MG63 (cell line): ENCODE measurements around the gene DENND1A. TPM values are rescaled to one million over a fixed set of nuclear protein-coding genes. Genes with fewer than 3 reads are reported as not detected.

Experiments used
- DNase-seq: peaks from one replicate; pipeline ENCODE4 v3.0.0-alpha.2; 2020
- H3K27me3 ChIP-seq: fragments of 250-450 bp; sonication (Bioruptor Pico); 2 replicates; pipeline ENCODE4 v1.5.1; 2020; ENCODE audit warnings: mild to moderate bottlenecking, moderate library complexity
- H3K36me3 ChIP-seq: fragments of 250-450 bp; sonication (Bioruptor Pico); 2 replicates; pipeline ENCODE4 v1.5.1; 2020; ENCODE audit warnings: mild to moderate bottlenecking, moderate library complexity
- H3K4me3 ChIP-seq: fragments of 250-450 bp; sonication (Bioruptor Pico); 2 replicates; pipeline ENCODE4 v1.5.1; 2020; ENCODE audit warnings: mild to moderate bottlenecking, moderate library complexity
- H3K9me3 ChIP-seq: fragments of 250-450 bp; sonication (Bioruptor Pico); 2 replicates; pipeline ENCODE4 v1.5.1; 2020; ENCODE audit warnings: mild to moderate bottlenecking, moderate library complexity
- total RNA-seq: library from RNA; depleted of rRNA; stranded (reverse); fragments of >200 nt; shearing (Covaris generic); gene quantifications from 2 replicates; pipeline ENCODE4 v1.2.3, GENCODE V29; 2014; ENCODE audit warnings: low replicate concordance

The DENND1A gene
- total RNA-seq, 1 experiment from 2014 or later = 35.3 TPM

- no peak for DNase-seq
- Histone ChIP-seq H3K9me3 (no peaks in the 10 kb centered on the region), H3K4me3 (no peak overlapping the region), H3K27me3 (no peaks in the 10 kb centered on the region), H3K36me3 (no peaks in the 10 kb centered on the region)
Measured at GRCh38 chr9:123861086-123861755, 68.7 kb downstream of the DENND1A start.

DNA sequence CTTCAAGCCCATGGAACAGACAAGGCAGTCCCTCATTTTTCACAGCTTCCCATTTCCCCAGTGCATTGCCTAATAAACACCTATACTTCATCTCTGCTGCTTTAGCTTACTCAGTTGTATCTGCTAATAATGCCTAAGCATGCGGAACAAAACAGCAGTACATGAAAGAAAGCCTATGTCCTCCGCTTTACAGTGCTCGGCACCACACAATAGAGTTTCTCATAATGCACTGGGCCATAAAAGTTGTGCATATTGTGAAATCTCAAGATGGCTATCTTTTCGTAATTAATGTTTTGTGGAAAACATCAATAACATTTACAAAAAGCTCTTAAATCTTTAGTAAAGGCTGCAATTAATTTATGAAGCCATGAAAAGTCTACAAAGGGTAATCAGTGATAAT lies 69.3 kb downstream of the DENND1A start:
- Histone ChIP-seq H3K36me3 (no peaks in the 10 kb centered on the region), H3K27me3 (no peaks in the 10 kb centered on the region), H3K4me3 (no peak overlapping the region), H3K9me3 (no peaks in the 10 kb centered on the region)
- no peak for DNase-seq

DNA sequence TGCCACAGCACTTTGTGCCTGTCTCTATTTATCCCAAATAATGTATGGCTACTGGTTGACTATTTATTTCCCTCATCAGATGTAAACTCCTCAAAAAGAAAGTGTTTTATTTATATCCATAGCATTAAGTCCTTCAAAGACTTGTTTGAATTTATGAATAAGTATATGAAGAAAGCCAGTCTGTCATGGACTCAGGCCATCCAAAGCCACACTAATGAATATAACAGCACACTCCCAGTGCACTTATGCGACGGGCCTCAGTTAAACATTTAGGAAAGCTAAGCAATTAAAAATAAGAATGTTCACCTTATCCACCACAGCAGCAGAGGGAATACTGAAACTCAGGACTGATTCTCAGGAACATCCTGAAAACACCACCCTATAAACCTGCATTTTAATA lies 77.5 kb downstream of the DENND1A start:
- Histone ChIP-seq H3K4me3 (no peak overlapping the region), H3K36me3 (peaks cover 3% of the 10 kb centered on the region), H3K27me3 (no peaks in the 10 kb centered on the region), H3K9me3 (peaks cover 7% of the 10 kb centered on the region)
- no peak for DNase-seq

DNA sequence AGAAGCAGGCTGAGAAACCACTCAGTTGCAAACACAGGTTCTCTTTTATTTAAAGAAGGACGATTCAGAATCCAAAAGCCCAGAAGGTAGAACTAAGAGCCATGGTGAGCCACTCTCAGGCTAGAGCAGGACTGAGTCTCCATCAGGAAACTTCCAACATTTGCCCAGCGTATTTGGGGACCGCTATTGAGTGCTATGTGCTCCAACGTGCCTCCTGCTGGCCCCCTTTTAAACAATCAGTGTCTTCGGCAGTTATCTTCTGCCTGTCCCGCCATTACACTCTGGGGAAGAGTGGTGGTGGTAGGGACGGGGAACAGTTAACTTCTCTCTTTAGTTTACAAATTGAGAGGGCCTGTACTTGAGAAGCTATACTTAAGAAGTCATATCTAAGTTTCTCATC lies 78.1 kb downstream of the DENND1A start:
- H3K27me3 ChIP-seq = no peaks in the 10 kb centered on the region
- peaks cover 10% of the 10 kb centered on the region for H3K9me3 ChIP-seq
- peaks cover 3% of the 10 kb centered on the region for H3K36me3 ChIP-seq
- no peak for DNase-seq
- H3K4me3 ChIP-seq = no peak overlapping the region

DNA sequence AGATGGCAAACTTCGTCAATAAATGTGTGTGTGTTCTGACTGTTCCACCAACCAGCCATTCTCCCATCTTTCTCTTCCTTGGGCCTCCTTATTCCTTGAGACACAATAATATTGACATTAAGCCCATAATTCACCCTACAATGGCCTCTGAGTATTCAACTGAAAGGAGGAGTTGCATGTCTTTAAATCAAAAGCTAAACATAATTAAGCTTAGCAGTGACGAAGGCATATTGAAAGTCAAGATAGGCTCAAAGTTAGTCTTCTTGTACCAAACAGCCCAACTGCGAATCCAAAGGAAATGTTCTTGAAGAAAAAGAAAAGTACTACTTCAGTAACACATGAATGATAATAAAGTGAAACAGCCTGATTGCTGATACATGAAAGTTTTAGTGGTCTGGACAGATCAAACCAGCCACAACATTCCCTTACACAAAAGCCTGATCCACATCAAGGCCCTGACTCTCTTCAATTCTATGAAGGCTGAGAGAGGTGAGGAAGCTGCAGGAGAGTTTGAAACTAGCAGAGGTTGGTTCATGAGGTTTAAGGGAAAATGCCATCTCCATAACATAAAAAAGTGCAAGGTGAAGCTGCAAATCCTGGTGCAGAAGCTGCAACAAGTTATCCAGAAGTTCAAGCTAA lies 81.4 kb downstream of the DENND1A start:
- DNase-seq = no peak
- H3K9me3 ChIP-seq = peaks cover 18% of the 10 kb centered on the region
- no peaks in the 10 kb centered on the region for H3K27me3 ChIP-seq
- H3K4me3 ChIP-seq = no peak overlapping the region
- H3K36me3 ChIP-seq = peaks cover 3% of the 10 kb centered on the region

GRCh38 chr9:123846966-123847365 lies 83.0 kb downstream of the DENND1A start:
- Histone ChIP-seq H3K36me3 (peaks cover 3% of the 10 kb centered on the region), H3K27me3 (no peaks in the 10 kb centered on the region), H3K9me3 (peaks cover 24% of the 10 kb centered on the region), H3K4me3 (no peak overlapping the region)
- no peak for DNase-seq

DNA sequence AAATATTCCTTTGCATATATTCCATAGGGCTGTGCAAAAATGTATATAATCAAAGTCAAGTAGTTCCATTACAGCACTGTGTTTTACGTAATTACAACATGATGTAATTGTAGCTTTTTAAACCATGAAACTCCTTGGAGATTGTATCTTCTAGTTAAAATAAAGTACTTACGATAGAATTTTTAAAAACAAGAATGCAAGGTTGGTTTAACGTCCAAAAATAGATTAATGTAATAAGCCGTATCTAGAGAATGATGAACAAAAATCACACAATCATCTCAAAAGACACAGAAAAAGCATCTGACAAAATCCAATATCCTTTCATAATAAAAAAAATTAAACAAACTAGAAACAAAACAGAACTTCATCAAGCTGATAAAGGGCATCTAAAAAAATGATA lies 86.2 kb downstream of the DENND1A start:
- Histone ChIP-seq H3K9me3 (peaks cover 24% of the 10 kb centered on the region), H3K4me3 (no peak overlapping the region), H3K36me3 (peaks cover 3% of the 10 kb centered on the region)

GRCh38 chr9:123835821-123836220 lies 94.1 kb downstream of the DENND1A start:
- H3K9me3 ChIP-seq = peaks cover 2% of the 10 kb centered on the region
- DNase-seq = no peak
- H3K27me3 ChIP-seq = no peaks in the 10 kb centered on the region
- H3K36me3 ChIP-seq = no peaks in the 10 kb centered on the region; the same call in 1 of the 2 replicates
- H3K4me3 ChIP-seq = no peak overlapping the region

More for the DNA sequence above, 86.2 kb downstream of the DENND1A start:
- no peaks in the 10 kb centered on the region for H3K27me3 ChIP-seq
- no peak for DNase-seq

DNA sequence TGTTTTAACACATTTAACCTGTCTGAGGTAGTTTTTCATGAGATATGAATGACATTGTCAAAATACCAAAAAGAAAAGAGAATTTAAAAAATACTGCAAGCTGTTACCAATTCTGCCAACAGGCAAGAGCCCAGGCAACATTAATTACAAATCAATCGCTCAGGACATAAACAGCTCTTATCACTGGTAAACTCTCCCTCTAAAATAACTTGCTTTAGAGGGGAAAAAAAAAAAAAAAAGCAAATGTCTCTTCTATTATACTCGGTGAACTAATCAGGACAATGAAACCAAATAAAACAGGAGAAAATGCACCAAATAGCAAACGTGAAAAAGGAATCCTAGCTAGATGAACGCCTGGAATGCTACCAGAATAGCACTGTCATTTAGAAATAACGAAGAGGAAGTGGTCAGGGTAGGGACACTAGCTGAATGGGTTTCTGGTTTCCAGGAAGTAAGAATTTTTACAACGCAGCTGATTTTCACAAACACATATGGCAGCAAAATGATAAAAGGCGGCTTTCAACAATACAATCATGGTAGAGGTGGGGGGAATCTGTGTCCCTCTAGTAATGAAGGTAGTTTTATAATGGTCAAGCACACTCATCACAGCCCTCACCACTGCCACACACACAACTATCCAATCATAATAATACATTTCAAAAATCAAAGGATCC lies 94.9 kb downstream of the DENND1A start:
- no peaks in the 10 kb centered on the region; the same call in 1 of the 2 replicates for H3K36me3 ChIP-seq
- peaks cover 3% of the 10 kb centered on the region for H3K9me3 ChIP-seq
- no peaks in the 10 kb centered on the region for H3K27me3 ChIP-seq
- H3K4me3 ChIP-seq = no peak overlapping the region
- DNase-seq = no peak

GRCh38 chr9:123834218-123834888 lies 95.6 kb downstream of the DENND1A start:
- H3K4me3 ChIP-seq = no peak overlapping the region
- DNase-seq = no peak
- H3K36me3 ChIP-seq = peaks cover 2% of the 10 kb centered on the region; the same call in 1 of the 2 replicates
- H3K9me3 ChIP-seq = peaks cover 10% of the 10 kb centered on the region
- H3K27me3 ChIP-seq = no peaks in the 10 kb centered on the region

- no peak for DNase-seq
- H3K27me3 ChIP-seq = no peaks in the 10 kb centered on the region
- 0 out of 2 replicates have a peak, but pooled peaks cover 2% of the 10 kb centered on the region for H3K36me3 ChIP-seq
- peaks cover 23% of the 10 kb centered on the region for H3K9me3 ChIP-seq
- H3K4me3 ChIP-seq = no peak overlapping the region
Measured at GRCh38 chr9:123832858-123833650, 96.9 kb downstream of the DENND1A start.

DNA sequence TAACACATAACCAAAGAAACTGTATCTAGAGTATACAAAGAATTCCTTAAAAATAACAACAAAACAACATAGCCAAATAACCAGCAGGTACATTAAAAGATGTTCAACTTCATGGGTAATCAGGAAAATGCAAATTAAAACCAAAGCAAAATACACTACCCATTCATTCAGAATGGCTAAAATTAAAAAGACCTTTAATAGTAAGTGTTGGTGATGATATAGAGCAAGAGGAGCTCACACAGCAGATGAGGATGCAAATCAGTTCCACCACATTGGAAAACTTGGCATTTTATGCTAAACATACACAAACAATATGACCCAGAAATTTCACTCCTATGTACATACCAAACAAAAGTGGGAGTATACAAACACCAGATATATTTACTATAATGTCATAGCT lies 97.8 kb downstream of the DENND1A start:
- H3K36me3 ChIP-seq = 0 out of 2 replicates have a peak, but pooled peaks cover 2% of the 10 kb centered on the region
- no peak overlapping the region for H3K4me3 ChIP-seq
- no peaks in the 10 kb centered on the region for H3K27me3 ChIP-seq
- no peak for DNase-seq
- peaks cover 23% of the 10 kb centered on the region for H3K9me3 ChIP-seq

- DNase-seq = no peak
- peaks cover 23% of the 10 kb centered on the region for H3K9me3 ChIP-seq
- H3K4me3 ChIP-seq = no peak overlapping the region
- H3K27me3 ChIP-seq = no peaks in the 10 kb centered on the region
- H3K36me3 ChIP-seq = 0 out of 2 replicates have a peak, but pooled peaks cover 2% of the 10 kb centered on the region
Measured at GRCh38 chr9:123828449-123828848, 101.5 kb downstream of the DENND1A start.

DNA sequence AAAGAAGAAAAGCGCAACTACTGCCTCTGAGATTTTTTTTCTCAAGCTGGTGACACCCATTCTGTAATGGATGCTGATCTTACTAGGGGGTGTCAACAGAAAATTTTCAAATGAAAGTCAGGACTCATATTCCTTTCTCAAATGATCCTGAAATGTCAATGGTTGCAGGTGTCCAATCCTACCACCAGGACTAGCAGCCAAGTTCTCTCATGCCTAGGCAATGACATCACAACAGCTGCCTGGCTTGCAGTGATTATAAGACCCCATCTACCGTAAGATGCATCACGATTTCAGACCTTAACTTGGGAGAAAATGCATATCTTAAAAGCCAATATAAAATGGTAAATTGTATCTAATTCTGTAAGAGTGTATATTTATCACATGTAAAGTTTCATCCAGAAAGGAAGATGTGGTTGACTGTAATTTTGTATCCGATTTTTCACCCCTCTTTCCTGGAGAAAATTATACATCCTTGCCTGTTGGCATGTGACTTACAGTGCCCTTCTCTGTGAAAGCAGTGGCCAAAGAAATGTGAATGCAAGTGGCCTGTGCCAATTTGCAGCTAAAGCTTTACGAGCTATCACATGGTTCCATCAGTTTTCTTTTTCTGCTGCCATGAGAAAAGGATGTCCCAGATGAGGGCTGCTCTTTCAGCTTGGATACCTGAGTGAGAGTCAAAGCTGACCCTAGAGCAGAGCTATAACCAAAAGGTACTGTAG lies 104.4 kb downstream of the DENND1A start:
- DNase-seq = no peak
- peaks cover 21% of the 10 kb centered on the region for H3K9me3 ChIP-seq
- H3K36me3 ChIP-seq = 0 out of 2 replicates have a peak, but pooled peaks cover 2% of the 10 kb centered on the region
- H3K27me3 ChIP-seq = no peaks in the 10 kb centered on the region
- no peak overlapping the region for H3K4me3 ChIP-seq

DNA sequence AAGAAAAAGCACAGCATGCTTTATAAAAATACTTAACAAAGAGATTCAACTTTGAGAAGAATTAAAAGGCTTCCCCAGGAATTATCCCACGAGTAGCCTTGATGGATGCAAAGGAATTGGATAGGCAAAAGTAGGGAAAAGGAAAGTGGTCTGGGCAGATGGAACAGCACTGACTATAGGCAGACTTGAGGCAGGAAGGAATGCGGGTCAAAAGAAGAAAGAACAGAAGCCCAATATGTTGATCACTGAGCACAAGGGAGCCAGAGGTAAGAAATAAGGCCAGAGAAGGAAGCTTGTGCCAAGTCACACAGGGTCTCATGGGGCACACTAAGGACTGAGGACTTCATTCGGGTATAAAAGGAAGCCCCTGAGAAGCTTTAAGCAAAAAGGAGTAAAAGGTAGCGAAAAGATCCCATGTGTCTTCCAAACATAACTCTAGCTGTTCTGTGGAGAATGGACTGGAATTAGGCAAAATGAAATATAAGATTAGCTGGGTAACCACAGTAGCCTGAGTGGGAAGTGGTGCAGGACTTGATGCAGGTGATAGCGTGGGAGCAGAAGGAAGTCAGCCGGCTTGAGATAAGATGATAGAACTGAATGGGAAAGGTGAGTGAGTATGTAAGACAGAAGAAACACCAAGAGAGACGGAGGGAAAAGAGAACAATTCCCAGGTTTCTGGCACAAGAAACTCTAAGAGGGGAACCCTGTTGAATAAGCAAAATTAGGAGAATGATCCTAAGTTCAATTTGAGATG lies 106.6 kb downstream of the DENND1A start:
- DNase-seq = no peak
- Histone ChIP-seq H3K36me3 (no peaks in the 10 kb centered on the region), H3K4me3 (no peak overlapping the region), H3K9me3 (peaks cover 3% of the 10 kb centered on the region), H3K27me3 (no peaks in the 10 kb centered on the region)
